Right lung (tissue), 5 donors: ENCODE data around the gene NDST1. TPM values are rescaled to one million over a fixed set of nuclear protein-coding genes. Genes with fewer than 3 reads are reported as not detected.
A peak's percentile ranks its signal among the peaks of the same experiment; 100 is the strongest.

Source experiments
- DNase-seq, 2 donors: peaks; one replicate each; pipeline ENCODE4 v3.0.0-alpha.2; 2013
- polyA plus RNA-seq, 5 donors: library from polyadenylated mRNA; unstranded; fragments of 120-200 nt; gene quantifications; one replicate each; pipeline versions ENCODE4 v1.2.1 to v1.2.3, GENCODE V29; 2013; ENCODE audit warnings: inconsistent platforms in 1 of 5, low replicate concordance in 1 of 5; ENCODE audit not compliant: insufficient read length in 5 of 5, insufficient read depth in 1 of 5

Gene NDST1
- polyA plus RNA-seq, 5 donors = 45.0 to 71.2 (median 65.9) TPM

DNA sequence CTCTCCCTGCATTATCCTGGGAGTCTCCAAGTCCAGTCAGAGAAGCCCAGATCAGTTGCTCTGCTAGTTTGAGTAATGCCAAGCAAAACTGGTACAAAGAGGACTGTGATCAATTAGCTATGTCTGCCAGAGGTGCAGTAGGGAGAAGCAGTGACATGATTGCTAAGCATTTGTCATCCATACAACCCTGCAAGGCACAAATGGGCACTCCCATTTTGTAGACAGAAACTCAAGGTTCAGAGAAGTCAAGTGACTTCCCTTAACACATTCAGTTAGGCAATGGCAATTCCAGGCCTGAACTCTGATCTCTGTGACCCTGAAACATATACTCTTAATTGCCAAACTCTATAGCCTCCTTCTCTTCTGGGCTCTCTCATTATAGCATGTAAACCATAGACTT lies 34.0 kb downstream of the NDST1 start:
- no peak for DNase-seq

DNA sequence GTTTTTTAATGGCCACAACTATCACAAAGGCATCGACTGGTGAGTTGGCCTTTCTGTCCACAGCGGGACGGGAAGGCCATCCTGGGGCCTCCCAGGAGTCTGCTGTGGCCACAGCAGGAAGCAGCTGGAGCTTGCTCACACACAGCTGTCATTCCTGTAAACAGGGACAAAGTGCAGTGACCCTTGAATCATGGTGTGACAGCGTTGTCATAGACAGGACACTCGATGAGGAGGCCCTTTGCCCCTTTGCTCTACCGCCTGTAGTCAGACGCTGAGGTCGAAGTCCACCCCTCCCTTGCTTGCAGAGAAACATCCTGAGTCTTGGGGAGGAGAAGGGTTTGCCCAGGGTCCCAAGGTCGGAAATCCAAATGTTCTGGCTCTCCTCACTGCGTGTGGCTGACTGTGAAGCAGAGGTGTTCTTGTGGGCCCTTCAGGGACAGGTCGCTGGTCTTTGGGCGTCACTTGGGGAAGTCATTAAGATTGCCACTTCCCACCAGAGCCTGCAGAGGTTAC lies 35.1 kb downstream of the NDST1 start:
- DNase-seq = peak in 1 of 2 donors; percentile 47

DNA sequence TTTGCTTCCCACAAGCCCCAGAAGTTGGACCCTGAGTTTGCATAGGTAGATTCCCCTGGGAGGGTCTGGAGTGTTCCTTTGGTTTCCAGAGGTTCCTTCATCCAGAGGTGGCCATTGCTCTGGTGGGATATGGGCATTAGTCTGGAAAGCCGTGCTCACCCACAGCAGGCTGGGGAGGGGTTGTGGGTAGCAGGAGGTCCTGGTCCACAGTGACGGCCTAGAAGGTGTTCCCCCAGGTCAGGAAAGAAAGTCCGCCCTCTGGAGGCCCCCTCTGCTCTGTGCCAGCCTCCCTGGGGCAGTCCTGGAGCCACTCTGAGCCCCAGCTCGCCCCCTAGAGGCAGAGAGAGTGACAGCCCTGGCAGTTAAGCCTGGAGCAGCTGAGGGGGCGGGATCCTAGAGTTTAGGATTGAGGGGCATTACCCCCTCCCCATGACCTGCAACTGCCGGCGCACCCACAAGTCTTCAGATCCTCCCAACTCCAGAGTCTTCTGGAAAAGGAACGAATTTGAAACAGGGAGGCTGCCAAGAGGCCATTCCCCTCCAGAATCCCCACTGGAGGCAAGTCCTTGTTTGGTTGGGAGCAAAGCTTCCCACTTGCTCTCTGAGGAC lies 36.8 kb downstream of the NDST1 start:
- DNase-seq = no peak

DNA sequence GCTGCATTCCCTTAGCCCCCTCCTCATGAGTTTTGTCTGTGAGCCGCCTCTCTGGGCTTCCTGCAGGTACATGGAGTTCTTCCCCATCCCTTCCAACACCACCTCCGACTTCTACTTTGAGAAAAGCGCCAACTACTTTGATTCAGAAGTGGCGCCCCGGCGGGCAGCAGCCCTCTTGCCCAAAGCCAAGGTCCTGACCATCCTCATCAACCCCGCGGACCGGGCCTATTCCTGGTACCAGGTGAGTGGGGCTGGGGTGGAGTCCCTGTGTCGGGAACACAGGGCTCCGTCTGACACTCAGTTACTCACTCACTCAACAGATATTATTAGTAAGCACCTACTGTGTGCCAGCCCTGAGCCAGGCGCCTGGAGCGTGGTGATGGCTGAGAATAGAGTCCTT lies 37.3 kb downstream of the NDST1 start:
- DNase-seq = no peak

DNA sequence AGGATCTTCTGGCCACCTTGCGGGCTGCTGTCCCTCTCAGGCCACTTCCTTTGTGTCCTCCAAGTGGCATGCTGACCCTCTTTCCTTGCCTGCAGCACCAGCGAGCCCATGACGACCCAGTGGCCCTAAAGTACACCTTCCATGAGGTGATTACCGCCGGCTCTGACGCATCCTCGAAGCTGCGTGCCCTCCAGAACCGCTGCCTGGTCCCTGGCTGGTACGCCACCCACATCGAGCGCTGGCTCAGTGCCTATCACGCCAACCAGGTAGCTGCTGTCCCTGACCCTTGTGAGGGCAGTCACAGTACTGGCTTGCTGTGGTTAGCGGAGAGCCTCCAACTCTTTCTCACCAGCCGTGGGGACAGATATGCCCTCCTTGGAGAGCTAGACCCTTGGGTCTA lies 40.2 kb downstream of the NDST1 start:
- no peak for DNase-seq

DNA sequence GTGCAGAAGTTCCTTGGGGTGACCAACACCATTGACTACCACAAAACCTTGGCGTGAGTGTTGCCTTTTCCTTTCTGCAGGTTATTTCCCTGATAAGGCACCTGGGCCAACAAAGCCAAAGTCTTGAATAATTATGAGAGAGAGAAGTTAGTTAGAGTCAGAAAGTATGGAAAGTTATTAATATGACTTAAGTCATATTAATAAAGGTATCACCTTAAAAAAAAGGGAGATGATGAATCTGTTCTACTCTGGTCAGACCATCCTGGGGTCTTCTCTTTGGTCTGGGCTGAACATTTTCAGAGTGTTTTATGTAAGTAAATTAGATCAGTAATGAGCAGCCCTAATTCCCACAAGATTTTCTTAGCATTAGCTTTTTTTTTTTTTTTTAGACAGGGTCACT lies 41.8 kb downstream of the NDST1 start:
- DNase-seq = no peak

DNA sequence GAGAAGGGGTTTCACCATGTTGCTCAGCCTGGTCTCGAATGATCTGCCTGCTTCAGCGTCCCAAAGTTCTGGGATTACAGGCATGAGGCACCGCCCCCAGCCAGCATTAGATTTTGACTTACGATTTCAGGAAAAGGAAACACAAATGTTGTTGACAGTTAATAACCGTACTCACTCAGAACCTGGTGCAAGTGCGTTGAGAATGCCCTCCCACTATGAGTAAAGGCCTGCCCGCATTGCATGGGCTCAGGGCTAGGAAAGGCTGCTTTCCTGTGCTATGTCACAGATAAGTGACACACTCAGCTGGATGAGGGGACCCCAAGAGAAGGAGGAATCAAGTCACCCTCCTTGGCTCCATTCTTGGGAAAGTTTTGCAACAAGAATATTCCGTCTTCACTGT lies 42.4 kb downstream of the NDST1 start:
- no peak for DNase-seq

DNA sequence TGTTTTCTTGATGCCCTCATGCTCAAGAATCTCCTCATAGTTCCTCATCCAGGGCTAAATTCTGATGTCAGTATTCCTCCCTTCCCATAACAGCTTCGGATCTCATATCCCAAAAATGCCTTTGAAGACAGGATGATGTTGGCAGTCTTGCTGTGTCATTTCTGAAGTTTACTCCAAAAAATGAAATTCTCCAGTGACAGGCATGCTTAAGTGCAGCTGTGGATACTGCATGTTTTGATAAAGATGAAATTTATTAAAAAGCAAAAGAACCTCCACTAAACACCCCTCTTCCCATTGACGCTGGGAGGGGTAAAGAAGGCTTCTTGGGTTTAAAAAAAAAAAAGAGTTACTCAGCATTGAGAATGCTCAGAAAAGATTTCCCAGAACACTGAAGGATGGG lies 43.1 kb downstream of the NDST1 start:
- no peak for DNase-seq

DNA sequence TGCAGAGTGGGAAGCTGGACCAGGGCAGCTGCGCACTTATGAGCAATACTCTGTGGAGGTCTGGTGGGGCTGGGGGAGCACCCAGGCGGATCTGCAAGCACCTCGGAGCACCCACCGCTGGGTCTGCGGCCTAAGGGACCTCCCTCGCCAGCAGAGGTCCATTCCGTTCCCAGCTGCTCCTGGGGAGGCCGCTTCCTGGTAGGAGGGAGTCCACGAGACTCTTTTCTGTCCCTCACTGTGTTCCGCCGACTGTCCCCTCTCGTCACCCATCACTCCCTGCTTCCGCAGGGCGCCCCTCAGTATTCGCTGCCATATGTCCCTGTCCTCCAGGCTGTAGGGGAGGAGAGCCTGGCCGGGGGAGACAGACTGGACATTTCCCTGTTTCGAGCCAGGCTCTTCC lies 45.5 kb downstream of the NDST1 start:
- DNase-seq = no peak

DNA sequence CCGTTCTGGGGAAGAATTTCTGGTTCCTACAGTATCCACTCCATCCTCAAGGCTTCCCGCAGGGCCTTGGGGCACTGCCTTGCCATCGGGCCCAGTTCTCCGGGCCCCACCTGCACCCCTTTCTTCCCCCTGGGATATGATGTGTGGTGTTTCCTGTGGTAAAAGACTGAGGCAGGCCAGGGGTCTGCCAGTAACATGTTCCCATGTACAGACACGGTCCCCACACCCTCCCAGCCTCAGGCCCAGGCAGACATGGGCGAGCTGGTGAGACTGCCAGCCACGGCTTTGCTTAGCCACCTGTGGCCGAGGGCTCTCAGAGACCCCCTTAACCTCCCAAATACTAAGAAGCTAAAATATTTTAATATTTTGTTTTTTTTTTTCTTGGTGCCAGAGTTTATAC lies 46.0 kb downstream of the NDST1 start:
- no peak for DNase-seq

DNA sequence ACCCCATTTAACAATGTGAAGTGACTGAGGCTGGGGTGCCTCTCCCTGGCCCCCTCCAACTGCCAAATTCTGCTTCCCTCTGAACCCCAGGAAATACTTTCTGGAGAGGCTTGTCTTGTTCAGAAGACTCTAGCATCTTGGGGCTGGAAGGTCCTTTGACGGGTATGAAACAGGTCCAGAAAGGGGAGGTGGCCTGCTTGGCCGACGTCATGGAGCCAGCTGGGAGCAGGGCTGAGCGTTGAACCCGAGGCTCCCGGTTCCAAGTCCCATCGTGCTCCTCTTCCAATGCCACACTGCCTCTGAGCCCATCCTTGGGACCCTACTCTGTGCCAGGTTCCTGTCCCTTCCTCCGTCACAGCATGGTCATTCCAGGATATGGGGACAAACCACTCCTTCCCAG lies 46.9 kb downstream of the NDST1 start:
- no peak for DNase-seq

DNA sequence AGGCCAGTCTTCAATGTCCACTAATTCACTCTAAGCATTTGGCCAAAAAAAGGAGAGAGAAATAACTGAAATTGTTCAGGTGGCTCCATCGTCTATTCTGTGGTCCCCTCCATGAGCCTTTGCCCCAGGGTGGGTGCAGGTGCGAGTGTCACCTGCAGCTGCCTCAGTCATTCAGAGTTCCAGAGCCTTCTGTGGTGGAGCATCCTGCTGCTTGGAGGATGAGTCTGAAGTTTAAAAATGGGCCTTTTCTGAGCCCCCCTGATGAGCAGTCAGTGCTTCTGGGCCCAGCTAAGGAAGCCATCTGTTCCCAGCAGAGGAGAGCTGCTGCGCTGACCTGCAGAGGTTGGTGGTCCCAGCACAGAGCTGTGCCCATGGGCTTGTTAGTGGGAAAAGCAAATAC lies 48.2 kb downstream of the NDST1 start:
- DNase-seq = no peak

DNA sequence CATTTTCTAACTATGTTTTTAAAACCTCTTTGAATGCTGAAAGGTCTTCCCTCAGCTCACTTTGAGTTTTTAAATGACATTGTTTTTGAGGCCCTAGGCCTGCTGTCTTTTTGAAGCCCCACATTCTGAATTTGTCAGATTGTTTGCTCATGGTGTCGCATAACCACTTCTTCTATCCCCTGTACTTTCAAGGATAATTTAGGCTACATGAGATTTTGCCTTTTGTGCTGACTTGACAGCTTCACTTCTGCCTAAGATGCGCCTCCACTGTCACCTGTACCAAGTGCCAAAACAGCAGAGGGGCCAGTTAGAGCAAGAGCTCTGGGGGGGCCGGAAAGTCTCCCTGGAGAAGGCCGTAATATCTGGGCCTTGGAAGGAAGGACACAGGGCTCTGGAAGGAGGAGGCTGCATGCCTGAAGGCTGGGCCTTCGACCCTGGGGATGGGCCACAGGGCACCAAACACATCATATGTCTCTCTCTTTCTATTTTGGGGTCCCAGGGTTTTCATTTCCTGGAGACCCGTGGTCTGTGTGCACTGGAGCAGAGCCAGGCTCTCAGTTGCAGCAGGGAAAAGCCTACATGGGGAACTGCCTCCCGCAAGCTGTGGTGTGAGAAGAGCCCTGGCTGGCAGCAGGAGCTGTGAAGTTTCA lies 49.1 kb downstream of the NDST1 start:
- DNase-seq = no peak

DNA sequence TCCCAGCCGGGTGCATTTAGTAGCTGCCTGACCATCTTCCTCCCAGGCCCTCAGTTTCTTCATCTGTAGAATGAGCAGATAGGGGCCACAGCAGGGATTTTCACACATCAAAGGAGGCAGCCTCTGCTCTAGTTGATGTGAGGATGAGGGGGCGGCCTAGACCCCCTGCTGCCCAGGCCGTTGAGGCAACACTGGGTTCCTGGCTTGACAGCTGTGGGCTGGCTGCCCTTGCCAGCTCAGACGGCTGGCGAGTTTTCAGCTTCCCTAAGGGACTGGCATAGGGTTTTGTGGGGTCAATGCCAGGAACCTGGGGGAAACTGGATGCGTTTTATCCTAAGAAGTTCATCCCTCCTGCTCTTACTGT lies 49.6 kb downstream of the NDST1 start:
- no peak for DNase-seq

DNA sequence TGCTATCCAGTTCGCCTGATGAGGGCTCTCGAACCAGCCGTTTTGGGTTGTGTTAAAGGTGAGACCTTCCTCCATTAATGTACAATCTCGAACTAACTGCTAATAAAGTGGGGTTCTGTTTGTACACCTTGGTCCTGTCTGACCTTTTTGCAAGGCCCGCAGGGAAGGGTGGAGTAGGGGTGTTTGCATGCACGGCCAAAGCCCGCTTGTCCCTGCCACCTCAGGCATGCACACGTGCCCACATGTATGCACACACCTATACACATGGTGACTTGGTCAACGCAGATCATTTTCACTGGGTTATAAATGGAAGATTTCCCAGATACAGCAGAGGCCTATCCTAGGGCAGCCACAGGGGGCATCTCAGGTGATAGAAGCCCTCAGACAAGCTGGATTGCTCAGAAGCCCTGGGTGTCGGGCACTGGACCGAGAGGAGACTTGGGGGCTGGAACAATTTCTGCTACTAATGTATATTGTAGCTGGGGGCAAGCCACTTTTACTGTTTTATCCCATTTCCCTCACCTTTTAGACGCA lies 50.2 kb downstream of the NDST1 start:
- no peak for DNase-seq

DNA sequence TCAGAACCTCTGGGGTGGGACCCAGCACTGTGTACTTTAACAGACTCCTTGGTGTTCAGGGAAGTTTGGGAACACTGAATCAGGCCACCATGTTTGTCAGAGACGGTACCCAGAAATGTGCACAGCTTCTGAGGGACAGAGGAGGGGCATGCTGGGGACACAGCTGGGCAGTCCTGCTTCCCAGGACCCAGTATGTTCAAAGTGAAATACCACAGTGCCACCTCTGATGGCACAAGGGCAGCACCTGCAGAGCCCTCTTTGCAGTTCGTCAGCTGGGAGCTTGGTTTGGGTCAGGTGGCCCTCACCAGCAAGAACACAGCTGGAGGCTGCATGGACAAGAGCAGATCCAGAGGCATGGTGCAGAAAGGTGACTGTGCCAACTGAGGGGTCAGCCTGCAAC lies 51.2 kb downstream of the NDST1 start:
- DNase-seq = no peak

DNA sequence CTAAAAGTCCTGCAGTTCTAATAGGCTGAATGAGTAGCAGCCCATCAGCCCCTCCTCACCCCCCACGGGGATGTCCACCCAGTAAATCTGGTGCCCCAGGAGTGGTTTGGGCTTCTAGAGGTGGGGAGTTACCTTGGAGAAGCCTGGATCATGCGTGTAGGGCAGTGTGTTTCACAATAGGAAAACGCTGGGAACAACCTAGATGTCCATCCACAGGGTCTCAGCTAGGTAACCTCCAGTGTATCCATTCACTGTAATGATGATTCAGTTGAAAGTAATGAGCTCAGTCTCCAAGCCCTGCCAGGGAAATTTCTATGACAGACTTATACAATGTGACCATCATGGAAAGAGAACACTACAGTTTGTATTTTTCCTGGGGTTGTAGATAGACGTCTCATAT lies 51.8 kb downstream of the NDST1 start:
- no peak for DNase-seq

DNA sequence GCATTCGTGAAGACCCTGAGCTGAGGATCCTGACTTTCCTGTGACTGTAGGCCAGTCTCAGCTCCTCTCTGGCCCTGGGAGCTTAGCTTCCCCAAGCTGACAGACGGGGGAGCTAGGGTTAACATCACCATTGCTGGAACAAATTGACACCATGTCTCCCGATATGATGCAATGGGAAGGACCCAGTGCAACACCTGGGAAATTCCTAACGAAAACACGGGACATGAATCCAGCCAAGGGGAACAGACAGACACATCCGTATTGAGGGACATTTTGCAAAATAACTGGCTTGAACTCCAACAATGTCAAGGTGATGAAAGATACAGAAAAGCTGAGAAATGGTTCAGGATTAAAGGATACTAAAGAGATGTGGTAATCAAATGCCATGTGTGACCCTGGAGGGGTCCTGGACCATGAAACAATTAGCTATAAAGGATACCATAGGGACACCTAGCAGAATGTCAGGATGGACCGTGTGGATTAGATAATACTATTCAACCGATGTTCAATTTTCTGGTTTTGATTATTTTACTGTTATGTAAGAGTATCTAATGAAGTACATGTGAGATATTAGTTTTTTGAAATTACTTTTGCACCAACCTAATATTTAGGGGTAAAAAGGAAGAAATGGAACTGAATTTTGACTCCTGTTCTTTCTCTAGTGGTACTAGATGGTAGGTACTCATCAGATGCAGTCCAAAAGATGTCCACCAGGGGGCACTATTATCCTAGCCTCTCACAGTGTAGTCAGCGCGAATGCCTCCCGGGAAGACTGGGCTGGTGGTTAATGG lies 52.7 kb downstream of the NDST1 start:
- peak; percentile 65 to 83 for DNase-seq

DNA sequence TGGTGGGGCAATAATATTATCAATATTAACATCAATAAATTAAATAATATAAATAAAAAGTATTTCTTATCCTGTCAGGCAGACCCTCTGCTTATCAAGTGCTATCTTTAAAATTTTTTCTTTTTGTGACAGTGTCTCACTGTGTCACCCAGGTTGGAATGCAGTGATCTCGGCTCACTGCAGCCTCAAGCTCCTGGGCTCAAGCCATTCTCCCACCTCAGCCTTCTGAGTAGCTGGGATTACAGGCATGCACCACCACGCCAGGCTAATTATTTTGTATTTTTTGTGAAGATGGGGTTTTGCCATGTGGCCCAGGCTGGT lies 53.2 kb downstream of the NDST1 start:
- no peak for DNase-seq

DNA sequence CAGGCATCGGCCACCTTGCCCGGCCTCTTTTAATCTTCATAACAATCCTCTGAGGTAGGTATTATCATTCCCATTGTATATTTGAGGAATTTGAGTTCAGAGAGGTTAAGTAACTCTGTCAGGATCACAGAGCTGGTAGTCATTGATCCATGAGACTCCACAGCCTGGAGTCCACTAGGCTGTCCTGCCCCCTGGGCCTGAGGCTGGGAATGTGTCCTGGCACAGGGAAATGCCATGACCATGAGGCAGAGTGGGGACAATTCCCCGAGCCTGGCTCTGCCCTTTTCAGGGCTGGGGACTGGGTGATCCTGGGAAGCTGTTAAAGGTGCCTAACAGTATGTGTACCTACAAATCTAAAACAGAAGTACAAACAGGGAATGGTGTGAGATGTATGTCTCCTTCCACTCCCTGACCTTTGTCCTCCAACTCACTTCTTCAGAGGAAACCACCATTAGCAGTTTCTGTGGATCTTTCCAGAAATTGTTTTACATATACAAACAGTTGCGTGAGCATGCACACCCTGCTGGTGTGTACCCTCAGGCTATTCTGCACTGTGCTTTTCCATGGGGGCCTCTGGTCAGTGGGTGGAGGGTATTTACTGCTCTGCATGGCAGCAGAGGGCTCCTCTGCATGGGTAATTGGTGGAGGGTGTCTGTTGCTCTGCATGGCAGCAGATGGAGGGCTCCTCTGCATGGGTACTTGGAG lies 53.8 kb downstream of the NDST1 start:
- DNase-seq = no peak

DNA sequence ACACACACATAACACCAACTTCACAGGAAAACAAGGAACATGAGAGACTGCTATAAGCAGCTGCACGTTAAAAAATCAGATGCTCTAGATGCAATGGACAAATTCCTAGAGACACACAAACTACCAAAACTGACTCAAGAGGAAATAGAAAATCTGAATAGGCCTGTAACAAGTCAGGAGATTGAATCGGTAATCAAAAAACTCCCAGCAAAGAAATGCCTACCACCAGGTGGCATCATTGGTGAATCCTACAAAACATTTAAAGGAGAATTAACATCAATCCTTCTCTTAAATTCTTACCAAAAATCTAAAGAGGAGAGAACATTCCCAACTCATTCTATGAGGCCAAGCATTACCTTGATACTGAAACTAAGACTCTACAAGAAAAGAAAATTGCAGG lies 54.9 kb downstream of the NDST1 start:
- no peak for DNase-seq

DNA sequence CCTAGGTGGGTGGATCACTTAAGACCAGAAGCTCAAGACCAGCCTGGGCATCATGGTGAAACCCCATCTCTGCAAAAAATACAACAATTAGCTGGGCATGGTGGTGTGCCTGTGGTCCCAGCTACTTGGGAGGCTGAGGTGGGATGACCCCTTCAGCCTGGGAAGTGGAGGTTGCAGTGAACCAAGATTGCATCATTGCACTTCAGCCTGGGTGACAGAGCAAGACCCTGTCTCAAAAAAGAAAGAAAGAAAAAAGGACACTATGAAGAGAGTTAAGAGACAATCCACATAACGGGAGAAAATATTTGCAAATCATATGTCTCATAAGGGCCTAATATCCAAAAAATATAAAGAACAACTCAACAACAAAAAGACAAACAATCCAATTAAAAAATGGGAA lies 57.9 kb downstream of the NDST1 start:
- DNase-seq = no peak
